ENCODE data around the gene CHN1.

Gene CHN1

GRCh38 chr2:174971868-174972781 lies 33.1 kb downstream of the CHN1 start:
- Mint-ChIP-seq H3K27me3 (peaks cover 12% of the 10 kb centered on the region), H3K27ac (no peak overlapping the region), H3K9me3 (ENCODE audit: low read depth) (no peaks in the 10 kb centered on the region), H3K4me1 (ENCODE audit: low read depth) (peaks cover 7% of the 10 kb centered on the region), H3K36me3 (no peaks in the 10 kb centered on the region), H3K4me3 (no peak overlapping the region)

- Mint-ChIP-seq H3K36me3 (peaks cover 3% of the 10 kb centered on the region), H3K9me3 (ENCODE audit: low read depth) (no peaks in the 10 kb centered on the region), H3K27ac (no peak overlapping the region)
These were observed 35.1 kb downstream of the CHN1 start for GRCh38 chr2:174970092-174970491.

GRCh38 chr2:174969091-174969734 lies 36.0 kb downstream of the CHN1 start:
- Mint-ChIP-seq H3K4me3 (no peak overlapping the region), H3K27ac (no peak overlapping the region), H3K9me3 (ENCODE audit: low read depth) (no peaks in the 10 kb centered on the region), H3K27me3 (peaks cover 10% of the 10 kb centered on the region), H3K4me1 (ENCODE audit: low read depth) (peaks cover 7% of the 10 kb centered on the region), H3K36me3 (peaks cover 3% of the 10 kb centered on the region)

More at GRCh38 chr2:174970092-174970491, 35.1 kb downstream of the CHN1 start:
- H3K4me3 Mint-ChIP-seq: no peak overlapping the region
- peaks cover 10% of the 10 kb centered on the region for H3K27me3 Mint-ChIP-seq
- peaks cover 7% of the 10 kb centered on the region for H3K4me1 Mint-ChIP-seq (ENCODE audit: low read depth)

- Mint-ChIP-seq H3K4me3 (no peak overlapping the region), H3K27me3 (peaks cover 10% of the 10 kb centered on the region), H3K4me1 (ENCODE audit: low read depth) (peaks cover 7% of the 10 kb centered on the region), H3K36me3 (peaks cover 3% of the 10 kb centered on the region), H3K27ac (no peak overlapping the region), H3K9me3 (ENCODE audit: low read depth) (no peaks in the 10 kb centered on the region)
These were observed 37.4 kb downstream of the CHN1 start for GRCh38 chr2:174967691-174968260.

GRCh38 chr2:174967086-174967485 lies 38.1 kb downstream of the CHN1 start:
- Mint-ChIP-seq H3K27me3 (peaks cover 5% of the 10 kb centered on the region), H3K27ac (no peak overlapping the region), H3K36me3 (peaks cover 3% of the 10 kb centered on the region), H3K9me3 (ENCODE audit: low read depth) (no peaks in the 10 kb centered on the region), H3K4me3 (no peak overlapping the region), H3K4me1 (ENCODE audit: low read depth) (peaks cover 7% of the 10 kb centered on the region)

GRCh38 chr2:174965992-174966744 lies 39.0 kb downstream of the CHN1 start:
- peaks cover 7% of the 10 kb centered on the region for H3K4me1 Mint-ChIP-seq (ENCODE audit: low read depth)
- H3K4me3 Mint-ChIP-seq: no peak overlapping the region
- H3K27ac Mint-ChIP-seq: no peak overlapping the region
- H3K36me3 Mint-ChIP-seq: peaks cover 3% of the 10 kb centered on the region
- no peaks in the 10 kb centered on the region for H3K9me3 Mint-ChIP-seq (ENCODE audit: low read depth)
- H3K27me3 Mint-ChIP-seq: peaks cover 4% of the 10 kb centered on the region

GRCh38 chr2:174965551-174965950 lies 39.6 kb downstream of the CHN1 start:
- peaks cover 4% of the 10 kb centered on the region for H3K27me3 Mint-ChIP-seq
- no peak overlapping the region for H3K4me3 Mint-ChIP-seq
- peaks cover 7% of the 10 kb centered on the region for H3K4me1 Mint-ChIP-seq (ENCODE audit: low read depth)
- no peak overlapping the region for H3K27ac Mint-ChIP-seq
- no peaks in the 10 kb centered on the region for H3K9me3 Mint-ChIP-seq (ENCODE audit: low read depth)
- H3K36me3 Mint-ChIP-seq: peaks cover 3% of the 10 kb centered on the region

GRCh38 chr2:174964404-174964803 lies 40.8 kb downstream of the CHN1 start:
- no peak overlapping the region for H3K4me3 Mint-ChIP-seq
- H3K9me3 Mint-ChIP-seq (ENCODE audit: low read depth): no peaks in the 10 kb centered on the region
- H3K27ac Mint-ChIP-seq: no peak overlapping the region
- H3K27me3 Mint-ChIP-seq: peaks cover 4% of the 10 kb centered on the region
- peaks cover 5% of the 10 kb centered on the region for H3K4me1 Mint-ChIP-seq (ENCODE audit: low read depth)
- H3K36me3 Mint-ChIP-seq: peaks cover 3% of the 10 kb centered on the region

- H3K4me1 Mint-ChIP-seq (ENCODE audit: low read depth): no peaks in the 10 kb centered on the region
- H3K27me3 Mint-ChIP-seq: peaks cover 4% of the 10 kb centered on the region
- H3K36me3 Mint-ChIP-seq: peaks cover 3% of the 10 kb centered on the region
- no peak overlapping the region for H3K27ac Mint-ChIP-seq
- no peaks in the 10 kb centered on the region for H3K9me3 Mint-ChIP-seq (ENCODE audit: low read depth)
- H3K4me3 Mint-ChIP-seq: no peak overlapping the region
These were observed 41.5 kb downstream of the CHN1 start for GRCh38 chr2:174963437-174964400.

- no peaks in the 10 kb centered on the region for H3K9me3 Mint-ChIP-seq (ENCODE audit: low read depth)
- no peak overlapping the region for H3K4me3 Mint-ChIP-seq
- no peaks in the 10 kb centered on the region for H3K4me1 Mint-ChIP-seq (ENCODE audit: low read depth)
- no peak overlapping the region for H3K27ac Mint-ChIP-seq
- no peaks in the 10 kb centered on the region for H3K36me3 Mint-ChIP-seq
- no peaks in the 10 kb centered on the region for H3K27me3 Mint-ChIP-seq
These were observed 45.4 kb downstream of the CHN1 start for GRCh38 chr2:174959787-174960186.

GRCh38 chr2:174957050-174957449 lies 48.1 kb downstream of the CHN1 start:
- no peak overlapping the region for H3K27ac Mint-ChIP-seq
- peaks cover 4% of the 10 kb centered on the region for H3K27me3 Mint-ChIP-seq
- H3K9me3 Mint-ChIP-seq (ENCODE audit: low read depth): no peaks in the 10 kb centered on the region
- no peaks in the 10 kb centered on the region for H3K4me1 Mint-ChIP-seq (ENCODE audit: low read depth)
- no peaks in the 10 kb centered on the region for H3K36me3 Mint-ChIP-seq
- H3K4me3 Mint-ChIP-seq: no peak overlapping the region

- Mint-ChIP-seq H3K27me3 (peaks cover 6% of the 10 kb centered on the region), H3K4me1 (ENCODE audit: low read depth) (no peaks in the 10 kb centered on the region), H3K36me3 (no peaks in the 10 kb centered on the region), H3K4me3 (no peak overlapping the region), H3K27ac (no peak overlapping the region), H3K9me3 (ENCODE audit: low read depth) (no peaks in the 10 kb centered on the region)
These were observed 52.6 kb downstream of the CHN1 start for GRCh38 chr2:174952607-174953006.

GRCh38 chr2:174951745-174952144 lies 53.4 kb downstream of the CHN1 start:
- Mint-ChIP-seq H3K27ac (no peak overlapping the region), H3K9me3 (ENCODE audit: low read depth) (no peaks in the 10 kb centered on the region), H3K4me3 (no peak overlapping the region), H3K36me3 (peaks cover 2% of the 10 kb centered on the region), H3K27me3 (peaks cover 6% of the 10 kb centered on the region), H3K4me1 (ENCODE audit: low read depth) (no peaks in the 10 kb centered on the region)
